IMR-90 (cell line): ENCODE results near the gene GAS2L2.

ENCODE experiments used
- CEBPB ChIP-seq: IDR thresholded peaks from 2 replicates; pipeline ENCODE4 v1.6.1; 2012; ENCODE audit warnings: low read depth, low read length, improper control_type of control experiment
- CTCF ChIP-seq: conservative IDR thresholded peaks from 2 replicates; pipeline ENCODE4 v1.5.1; 2012; ENCODE audit warnings: mild to moderate bottlenecking, low read depth, low read length, improper control_type of control experiment
- ELK1 ChIP-seq: fragments of 150-350 bp; IDR thresholded peaks from 2 replicates; pipeline ENCODE4 v1.6.1; 2016; ENCODE audit warnings: low read depth, mild to moderate bottlenecking, low read length, moderate library complexity, borderline replicate concordance
- FOS ChIP-seq: fragments of 150-350 bp; IDR thresholded peaks from 2 replicates; pipeline ENCODE4 v1.6.1; 2016; ENCODE audit warnings: low read depth, low read length
- MAFK ChIP-seq: IDR thresholded peaks from 2 replicates; pipeline ENCODE4 v1.6.1; 2012; ENCODE audit warnings: low read depth, low read length, improper control_type of control experiment
- POLR2A ChIP-seq: IDR thresholded peaks from 2 replicates; pipeline ENCODE4 v1.6.1; 2012; ENCODE audit warnings: mild to moderate bottlenecking, low read depth, low read length
- RAD21 ChIP-seq: IDR thresholded peaks from 2 replicates; pipeline ENCODE4 v1.6.1; 2012; ENCODE audit warnings: low read length, improper control_type of control experiment
- RFX5 ChIP-seq: IDR thresholded peaks from 2 replicates; pipeline ENCODE4 v1.8.0; 2012; ENCODE audit warnings: low read depth, mild to moderate bottlenecking, low read length, moderate library complexity
- SMC3 ChIP-seq: fragments of 150-350 bp; IDR thresholded peaks from 2 replicates; pipeline ENCODE4 v1.6.1; 2016; ENCODE audit warnings: low read depth, mild to moderate bottlenecking, antibody characterized with exemption, low read length, moderate library complexity
- USF2 ChIP-seq: fragments of 150-350 bp; IDR thresholded peaks from 2 replicates; pipeline ENCODE4 v1.6.1; 2017; ENCODE audit warnings: mild to moderate bottlenecking, antibody characterized with exemption, low read length, low read depth

- TF ChIP-seq CTCF (no peak), MAFK (no peak), POLR2A (no peak), ELK1 (no peak), USF2 (no peak), RAD21 (no peak), FOS (no peak), CEBPB (no peak), SMC3 (no peak), RFX5 (no peak)
These were observed 51.5 kb downstream of the GAS2L2 start for GRCh38 chr17:35701491-35701890.
